Hindlimb muscle (tissue), 1 donor: ENCODE data around the gene TC2N. TPM values are rescaled to one million over a fixed set of nuclear protein-coding genes. Genes with fewer than 3 reads are reported as not detected.
"Not testable (repeated sequence)": the region's sequence is repeated elsewhere in the genome, so short reads cannot be mapped to it uniquely, and the experiment has no call there.

ENCODE experiments used
- DNase-seq: peaks from one replicate; pipeline ENCODE4 v3.0.0-alpha.2; 2013
- polyA plus RNA-seq: library from polyadenylated mRNA; unstranded; fragments of 120-200 nt; gene quantifications from one replicate; pipeline ENCODE4 v1.2.1, GENCODE V29; 2013; ENCODE audit not compliant: insufficient read length

Gene TC2N
- polyA plus RNA-seq, 1 donor: 1.7 TPM

- DNase-seq: no peak
Measured at GRCh38 chr14:91888641-91889476, 21.5 kb upstream of the TC2N start.

GRCh38 chr14:91886961-91887360, 19.6 kb upstream of the TC2N start:
- DNase-seq: no peak

GRCh38 chr14:91885839-91886238, 18.5 kb upstream of the TC2N start:
- no peak for DNase-seq

DNA sequence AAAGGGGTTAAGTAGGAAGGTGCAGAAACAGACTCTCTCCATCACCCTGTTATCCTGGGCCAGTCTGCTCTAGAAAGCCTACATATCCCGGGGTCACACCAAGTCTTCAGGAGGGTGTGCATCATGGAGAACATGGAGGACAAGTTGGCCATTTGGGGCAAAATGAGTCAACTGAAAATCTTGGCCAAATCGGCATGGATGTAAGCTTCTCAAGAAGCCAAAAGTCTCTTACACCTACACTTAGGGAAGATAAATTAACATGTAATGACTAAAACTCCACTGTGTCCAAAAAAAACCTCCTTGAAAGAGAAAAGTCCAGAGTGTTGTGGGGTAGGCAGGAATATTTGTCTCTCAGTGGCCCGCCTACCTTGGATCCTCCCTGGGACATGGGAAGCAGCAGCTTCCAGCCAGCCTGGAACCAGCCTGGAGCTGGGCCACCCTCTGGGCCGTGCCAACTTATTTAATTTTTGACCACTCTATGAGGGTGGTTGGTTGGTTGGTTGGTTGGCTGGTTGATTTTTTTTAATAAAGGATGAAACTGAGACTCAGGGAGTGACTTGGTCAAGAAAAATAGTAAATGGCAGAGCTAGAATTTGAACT, 17.9 kb upstream of the TC2N start:
- no peak for DNase-seq

- no peak for DNase-seq
Measured at GRCh38 chr14:91884664-91885063, 17.3 kb upstream of the TC2N start.

DNA sequence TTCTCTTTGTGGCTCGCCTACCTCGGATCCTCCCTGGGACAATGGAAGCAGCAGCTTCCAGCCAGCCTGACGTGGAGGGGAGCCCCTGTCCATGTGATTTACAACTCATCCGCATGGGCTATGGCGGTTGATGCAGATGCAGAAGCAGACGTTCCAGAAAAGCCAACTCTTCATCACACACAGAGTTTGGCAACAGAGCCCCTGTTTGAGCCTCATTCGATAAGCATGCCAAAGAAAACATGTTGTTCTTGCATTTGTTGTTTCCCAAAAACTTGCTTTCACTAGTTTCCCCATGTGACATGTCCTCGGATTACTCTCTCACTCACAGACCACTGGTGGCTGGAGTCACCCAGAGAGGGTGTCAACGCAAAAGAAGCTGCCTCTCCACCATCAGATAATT, 16.4 kb upstream of the TC2N start:
- peak; percentile 56 for DNase-seq

DNA sequence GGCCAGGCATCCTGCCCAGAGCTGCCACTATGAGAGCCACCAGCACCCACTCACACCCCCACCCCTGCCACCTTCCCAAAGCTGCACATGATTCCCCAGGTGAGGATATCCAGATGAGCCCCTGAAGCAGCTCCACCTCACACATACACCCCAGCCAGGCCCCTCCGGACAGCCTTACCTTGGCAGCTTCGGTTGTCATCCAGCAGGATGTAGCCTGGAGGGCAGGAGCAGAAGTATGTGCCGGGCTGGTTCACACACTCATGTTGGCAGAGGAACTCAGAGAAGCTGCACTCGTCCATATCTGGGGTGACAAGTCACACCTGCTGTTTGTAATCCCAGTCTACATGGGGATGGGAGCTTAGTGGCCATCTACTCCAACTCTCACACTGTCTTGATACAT, 15.4 kb upstream of the TC2N start:
- DNase-seq: no peak

GRCh38 chr14:91882369-91882768, 15.0 kb upstream of the TC2N start:
- no peak for DNase-seq

- DNase-seq: no peak
Measured at GRCh38 chr14:91879196-91879595, 11.9 kb upstream of the TC2N start.

DNA sequence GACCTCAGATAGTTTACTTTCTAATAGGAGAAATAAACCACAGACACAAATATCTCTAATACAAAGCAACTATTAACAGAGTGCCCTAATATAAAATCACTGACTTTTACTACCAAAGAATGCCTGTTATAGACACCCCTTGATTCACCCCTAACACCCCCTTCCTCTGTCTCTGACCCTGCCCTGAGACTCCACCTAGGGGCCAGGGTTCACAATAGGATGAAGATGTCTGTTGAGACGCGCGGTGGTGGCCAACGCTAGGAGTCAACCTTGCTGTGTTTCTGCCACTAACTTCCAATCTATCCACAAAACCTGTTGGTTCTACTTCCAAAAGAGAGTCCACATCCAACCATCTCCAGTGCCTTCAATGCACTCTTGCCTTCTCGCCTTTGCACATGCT, 10.9 kb upstream of the TC2N start:
- no peak for DNase-seq

GRCh38 chr14:91877376-91877915, 10.1 kb upstream of the TC2N start:
- DNase-seq: no peak

DNA sequence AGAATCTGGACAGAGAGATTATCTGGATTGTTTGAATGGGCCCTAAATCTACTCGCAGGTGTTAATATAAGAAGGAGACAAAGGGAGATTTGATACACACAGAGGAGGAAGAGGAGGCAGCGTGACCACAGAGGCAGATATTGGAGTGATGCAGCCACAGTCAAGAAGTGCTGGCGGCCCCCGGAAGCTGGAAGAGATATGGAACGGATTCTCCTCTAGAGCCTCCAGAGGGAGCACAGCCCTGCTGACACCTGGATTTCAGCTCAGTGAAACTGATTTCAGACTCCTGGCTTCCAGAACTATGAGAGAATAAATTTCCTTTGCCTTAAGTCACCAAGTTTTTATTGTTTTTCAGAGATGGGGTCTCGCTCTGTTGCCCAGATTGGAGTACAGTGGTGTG, 9.2 kb upstream of the TC2N start:
- no peak for DNase-seq

- DNase-seq: no peak
Measured at GRCh38 chr14:91875525-91876286, 8.4 kb upstream of the TC2N start.

GRCh38 chr14:91873471-91874415, 6.4 kb upstream of the TC2N start:
- no peak for DNase-seq

- peak; percentile 59 for DNase-seq
Measured at GRCh38 chr14:91872517-91873470, 5.5 kb upstream of the TC2N start.

DNA sequence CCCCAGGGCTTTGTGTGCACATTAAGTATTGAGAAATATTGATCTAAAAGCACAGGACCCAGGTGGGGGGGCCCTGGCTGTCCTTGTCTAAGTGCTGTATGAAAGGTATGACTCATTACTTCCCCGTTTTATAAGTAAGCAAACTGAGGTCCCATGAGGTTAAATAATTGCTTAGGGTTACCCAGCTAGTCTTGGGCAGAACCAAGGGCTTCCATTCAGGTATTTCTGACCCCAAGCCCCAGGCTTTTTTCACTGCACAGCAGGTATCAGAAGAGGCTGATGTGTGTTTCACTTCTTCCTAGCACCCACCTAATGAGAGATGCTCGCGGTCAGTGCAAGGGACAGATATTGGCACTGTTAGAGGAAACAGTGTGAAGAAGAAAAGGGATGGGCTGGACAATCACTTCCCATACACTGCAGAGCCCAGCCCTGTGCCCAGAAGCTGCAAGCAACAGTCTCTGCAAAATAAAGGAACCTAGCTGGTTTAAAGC, 4.7 kb upstream of the TC2N start:
- no peak for DNase-seq

DNA sequence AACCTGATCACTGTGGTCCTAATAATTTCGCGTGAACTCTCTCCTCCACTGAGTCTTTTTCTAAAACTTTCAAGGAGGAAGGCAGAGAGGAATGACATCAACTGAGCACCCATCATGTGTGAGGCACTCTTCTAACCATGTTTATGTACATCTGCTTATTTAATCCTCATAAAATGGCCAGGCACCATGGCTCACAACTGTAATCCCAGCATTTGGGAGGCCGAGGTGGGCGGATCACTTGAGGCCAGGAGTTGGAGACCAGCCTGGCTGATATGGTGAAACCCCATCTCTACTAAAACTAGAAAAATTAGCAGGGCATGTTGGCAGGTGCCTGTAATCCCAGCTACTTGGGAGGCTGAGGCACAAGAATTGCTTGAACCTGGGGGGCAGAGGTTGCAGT, 4.1 kb upstream of the TC2N start:
- not testable (repeated sequence) for DNase-seq

- no peak for DNase-seq
Measured at GRCh38 chr14:91870890-91871289, 3.6 kb upstream of the TC2N start.

GRCh38 chr14:91870001-91870400, 2.7 kb upstream of the TC2N start:
- no peak for DNase-seq

- DNase-seq: no peak
Measured at GRCh38 chr14:91869556-91869955, 2.2 kb upstream of the TC2N start.
